Chondrocyte (in vitro differentiated cells): ENCODE results near the gene GABRR2. TPM values are rescaled to one million over a fixed set of nuclear protein-coding genes. Genes with fewer than 3 reads are reported as not detected.

Experiments used
- DNase-seq: peaks from one replicate; pipeline ENCODE4 v3.0.0; 2021; ENCODE audit warnings: mixed read lengths, low spot score
- H3K27ac Mint-ChIP-seq: one replicate; pipeline ENCODE4 v1.8.0; 2021; ENCODE audit warnings: mild to moderate bottlenecking, moderate library complexity, mixed read lengths; ENCODE audit not compliant: unreplicated experiment
- H3K27me3 Mint-ChIP-seq: 2 replicates; pipeline ENCODE4 v1.8.0; 2021; ENCODE audit warnings: low read depth, mixed read lengths
- H3K36me3 Mint-ChIP-seq: 2 replicates; pipeline ENCODE4 v1.8.0; 2021; ENCODE audit warnings: low read depth, mixed read lengths
- H3K4me1 Mint-ChIP-seq: 2 replicates; pipeline ENCODE4 v1.8.0; 2021; ENCODE audit warnings: low read depth, mild to moderate bottlenecking, mixed read lengths
- H3K4me3 Mint-ChIP-seq: one replicate; pipeline ENCODE4 v1.8.0; 2021; ENCODE audit warnings: mild to moderate bottlenecking, moderate library complexity, mixed read lengths; ENCODE audit not compliant: unreplicated experiment
- H3K9me3 Mint-ChIP-seq: 2 replicates; pipeline ENCODE4 v1.8.0; 2021; ENCODE audit warnings: low read depth, mixed read lengths
- total RNA-seq: library from RNA; stranded (reverse); gene quantifications from 3 replicates; pipeline ENCODE4 v1.2.1, GENCODE V29; 2021
- TF ChIP-seq, protein P1 (sequence below): fragments of 200-600 bp; sonication (generic); IDR thresholded peaks from 2 replicates; pipeline ENCODE4 v1.5.0; 2021; ENCODE audit warnings: antibody characterized with exemption, mild to moderate bottlenecking, moderate library complexity

The GABRR2 gene
- total RNA-seq, 1 donor from 2014 or later: 0.57 TPM

DNA sequence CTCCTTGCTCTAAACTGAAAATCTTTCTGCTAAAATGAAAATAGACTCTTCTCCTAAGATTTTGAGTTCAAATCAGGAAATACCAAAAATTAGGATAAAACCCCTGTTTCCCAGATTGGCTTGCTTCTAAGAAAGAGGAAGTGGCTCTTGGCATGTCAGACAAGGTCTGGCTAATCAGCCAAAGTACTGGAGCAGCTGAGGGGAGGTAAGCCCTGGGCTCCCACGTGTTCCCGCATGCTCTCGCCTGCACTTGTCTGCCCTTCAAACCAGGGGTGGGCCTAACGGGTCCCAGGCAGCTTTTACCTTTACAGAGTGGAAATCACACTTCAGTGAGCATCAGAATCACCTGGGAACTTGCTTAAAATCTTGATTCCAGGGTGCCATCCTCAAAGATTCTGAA, 54.8 kb downstream of the GABRR2 start:
- no peak for DNase-seq
- H3K9me3 Mint-ChIP-seq: no peaks in the 10 kb centered on the region
- H3K27me3 Mint-ChIP-seq: peaks cover 2% of the 10 kb centered on the region
- H3K4me1 Mint-ChIP-seq: no peaks in the 10 kb centered on the region
- TF ChIP-seq, protein P1, sequence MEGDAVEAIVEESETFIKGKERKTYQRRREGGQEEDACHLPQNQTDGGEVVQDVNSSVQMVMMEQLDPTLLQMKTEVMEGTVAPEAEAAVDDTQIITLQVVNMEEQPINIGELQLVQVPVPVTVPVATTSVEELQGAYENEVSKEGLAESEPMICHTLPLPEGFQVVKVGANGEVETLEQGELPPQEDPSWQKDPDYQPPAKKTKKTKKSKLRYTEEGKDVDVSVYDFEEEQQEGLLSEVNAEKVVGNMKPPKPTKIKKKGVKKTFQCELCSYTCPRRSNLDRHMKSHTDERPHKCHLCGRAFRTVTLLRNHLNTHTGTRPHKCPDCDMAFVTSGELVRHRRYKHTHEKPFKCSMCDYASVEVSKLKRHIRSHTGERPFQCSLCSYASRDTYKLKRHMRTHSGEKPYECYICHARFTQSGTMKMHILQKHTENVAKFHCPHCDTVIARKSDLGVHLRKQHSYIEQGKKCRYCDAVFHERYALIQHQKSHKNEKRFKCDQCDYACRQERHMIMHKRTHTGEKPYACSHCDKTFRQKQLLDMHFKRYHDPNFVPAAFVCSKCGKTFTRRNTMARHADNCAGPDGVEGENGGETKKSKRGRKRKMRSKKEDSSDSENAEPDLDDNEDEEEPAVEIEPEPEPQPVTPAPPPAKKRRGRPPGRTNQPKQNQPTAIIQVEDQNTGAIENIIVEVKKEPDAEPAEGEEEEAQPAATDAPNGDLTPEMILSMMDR: no peak
- H3K4me3 Mint-ChIP-seq: no peak overlapping the region
- H3K27ac Mint-ChIP-seq: no peak overlapping the region
- peaks cover 2% of the 10 kb centered on the region for H3K36me3 Mint-ChIP-seq

DNA sequence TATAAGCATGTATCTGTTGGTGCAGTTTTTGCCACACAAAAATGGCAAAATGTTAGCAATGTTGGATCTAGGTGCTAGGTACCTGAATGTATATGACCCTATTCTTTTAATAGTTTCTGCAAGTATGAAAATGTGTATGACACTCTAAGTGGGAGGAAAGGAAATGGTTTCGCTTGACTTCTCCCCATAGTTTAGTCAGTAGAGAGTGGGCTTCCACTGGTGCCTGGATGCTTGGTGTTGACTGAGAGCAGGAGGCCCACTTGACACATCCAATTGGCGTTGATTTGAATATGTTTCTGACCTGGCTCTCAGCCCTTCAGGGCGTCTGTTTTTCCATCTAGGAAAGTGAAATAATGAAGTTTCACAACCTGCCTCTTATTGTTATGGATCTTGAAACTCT, 56.2 kb downstream of the GABRR2 start:
- Mint-ChIP-seq H3K27me3 (no peaks in the 10 kb centered on the region), H3K9me3 (no peaks in the 10 kb centered on the region), H3K4me1 (no peaks in the 10 kb centered on the region), H3K36me3 (no peaks in the 10 kb centered on the region), H3K27ac (no peak overlapping the region), H3K4me3 (no peak overlapping the region)
- DNase-seq: no peak
- TF ChIP-seq, protein P1: no peak

DNA sequence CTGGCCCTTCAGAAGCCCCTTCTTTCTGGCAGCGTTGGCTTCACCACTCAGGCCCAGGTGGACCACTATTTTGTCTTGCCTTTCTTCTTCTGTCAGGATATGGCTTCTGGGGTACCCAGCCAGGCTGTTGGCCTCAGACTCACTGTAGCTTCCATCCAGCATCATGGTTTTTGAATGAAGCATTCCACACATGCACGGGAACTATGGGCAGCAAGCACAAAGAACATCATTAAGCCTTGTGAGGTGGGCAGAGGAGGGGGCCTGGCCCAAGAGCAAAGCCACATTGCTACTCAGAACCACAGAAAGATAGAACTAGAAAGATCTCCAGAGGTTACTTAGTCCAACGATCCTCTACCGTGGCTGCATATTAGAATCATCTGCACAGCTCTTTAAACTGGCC, 57.3 kb downstream of the GABRR2 start:
- no peak for DNase-seq
- H3K36me3 Mint-ChIP-seq: no peaks in the 10 kb centered on the region
- TF ChIP-seq, protein P1: no peak
- H3K27ac Mint-ChIP-seq: no peak overlapping the region
- no peaks in the 10 kb centered on the region for H3K9me3 Mint-ChIP-seq
- H3K4me3 Mint-ChIP-seq: no peak overlapping the region
- no peaks in the 10 kb centered on the region for H3K4me1 Mint-ChIP-seq
- H3K27me3 Mint-ChIP-seq: no peaks in the 10 kb centered on the region

DNA sequence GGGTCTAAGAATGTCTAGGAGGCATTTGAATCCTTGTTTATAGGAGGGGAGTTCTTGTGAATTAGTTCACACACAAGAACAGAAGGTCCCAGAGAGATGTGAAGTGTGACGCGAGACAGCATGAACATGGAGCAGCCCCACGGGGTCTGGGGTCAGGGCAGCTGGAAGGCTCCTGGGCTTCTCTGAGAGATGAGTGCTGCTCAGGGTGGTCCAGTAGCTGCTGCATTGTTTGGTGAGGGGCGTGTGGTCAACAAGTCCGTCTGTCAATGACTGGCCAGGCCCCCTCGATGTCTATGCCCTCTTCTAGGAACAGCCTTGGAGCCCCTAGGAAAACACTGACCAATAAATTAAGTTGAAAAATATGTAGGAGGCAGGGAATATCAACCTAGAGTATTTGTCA, 57.8 kb downstream of the GABRR2 start:
- Mint-ChIP-seq H3K4me1 (no peaks in the 10 kb centered on the region), H3K27me3 (no peaks in the 10 kb centered on the region), H3K9me3 (no peaks in the 10 kb centered on the region), H3K36me3 (no peaks in the 10 kb centered on the region), H3K27ac (no peak overlapping the region), H3K4me3 (no peak overlapping the region)
- TF ChIP-seq, protein P1: no peak
- DNase-seq: no peak

DNA sequence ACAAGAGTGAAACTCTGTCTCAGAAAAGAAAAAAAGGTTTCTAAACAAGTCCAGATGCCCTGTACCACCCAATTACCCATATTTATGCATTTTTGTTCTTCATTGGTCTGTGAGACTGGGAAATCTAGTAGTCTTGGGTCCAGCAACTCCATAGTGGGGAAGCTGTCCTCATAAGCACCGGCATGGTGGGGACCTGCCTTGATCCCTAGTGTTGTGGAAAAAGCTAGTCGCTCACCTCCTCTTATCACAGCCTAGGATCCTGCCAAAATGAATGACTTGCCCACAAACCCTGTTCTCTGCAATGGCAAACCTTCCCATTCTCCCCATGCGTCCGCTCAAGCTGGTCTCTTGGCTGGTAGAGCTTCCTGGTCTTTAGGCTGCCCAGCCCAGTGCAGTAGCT, 59.7 kb downstream of the GABRR2 start:
- Mint-ChIP-seq H3K4me3 (no peak overlapping the region), H3K4me1 (no peaks in the 10 kb centered on the region), H3K27me3 (peaks cover 8% of the 10 kb centered on the region), H3K9me3 (no peaks in the 10 kb centered on the region), H3K36me3 (no peaks in the 10 kb centered on the region), H3K27ac (no peak overlapping the region)
- no peak for DNase-seq
- TF ChIP-seq, protein P1: no peak
